Keratinocyte (primary cell): Measurements from ENCODE around the gene RALGAPA2.

ENCODE experiments used
- CTCF ChIP-seq, 3 experiments: IDR thresholded peaks in 1 of 3; conservative IDR thresholded peaks in 1 of 3; optimal IDR thresholded peaks in 1 of 3; 2 replicates in 2 of 3; 3 replicates in 1 of 3; pipeline versions ENCODE3 to v1.5.1; 2011; ENCODE audit warnings: low read length in 3 of 3, mild to moderate bottlenecking in 3 of 3, moderate library complexity in 2 of 3, control low read depth in 1 of 3, inconsistent platforms in 1 of 3; ENCODE audit not compliant: insufficient read depth in 2 of 3; ENCODE audit errors: extremely low read depth in 1 of 3
- EZH2 ChIP-seq: IDR thresholded peaks from one replicate; pipeline ENCODE4 v1.6.1; 2012; ENCODE audit warnings: inconsistent platforms, mild to moderate bottlenecking, low read length, moderate library complexity

- TF ChIP-seq CTCF (optimal IDR thresholded peaks at IDR 0.05 in 1 of 3, IDR thresholded peaks at IDR 0.05 in 1 of 3, conservative IDR thresholded peaks at IDR 0.05 in 1 of 3; ENCODE audit: extremely low read depth in 1 of 3, insufficient read depth in 2 of 3, low read length in 3 of 3) (no peak), EZH2 (no peak)
Observed at GRCh38 chr20:20638878-20639277, 73.6 kb downstream of the RALGAPA2 start.
